ENCODE measurements around the gene CFAP20.

The CFAP20 gene

DNA sequence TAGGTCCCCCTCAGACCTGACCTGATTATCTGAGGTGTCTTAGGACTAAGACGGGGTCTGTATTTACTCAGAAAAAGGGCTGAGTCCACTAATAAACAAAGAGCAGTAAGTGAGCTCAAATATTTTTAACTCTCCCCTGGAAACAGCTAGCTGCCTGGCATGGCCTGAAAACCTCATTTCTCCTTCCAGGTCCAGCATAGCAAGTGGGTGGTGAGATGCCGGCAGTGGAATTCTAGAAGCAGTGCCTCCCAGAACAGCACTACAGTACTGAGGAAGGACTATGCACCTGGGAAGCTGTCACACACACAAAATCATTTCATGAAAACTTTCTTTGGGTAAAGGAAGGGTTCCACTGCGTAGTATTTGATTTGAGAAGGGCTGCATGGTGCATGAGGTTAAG, 29.5 kb upstream of the CFAP20 start:
- CTCF ChIA-PET, result no interaction called here
- no peak for TF ChIP-seq ARNT (IDR thresholded peaks at IDR 0.05)
- POLR2A ChIA-PET, result no interaction called here
- DNase-seq (ENCODE audit: extremely low spot score), result no peak

DNA sequence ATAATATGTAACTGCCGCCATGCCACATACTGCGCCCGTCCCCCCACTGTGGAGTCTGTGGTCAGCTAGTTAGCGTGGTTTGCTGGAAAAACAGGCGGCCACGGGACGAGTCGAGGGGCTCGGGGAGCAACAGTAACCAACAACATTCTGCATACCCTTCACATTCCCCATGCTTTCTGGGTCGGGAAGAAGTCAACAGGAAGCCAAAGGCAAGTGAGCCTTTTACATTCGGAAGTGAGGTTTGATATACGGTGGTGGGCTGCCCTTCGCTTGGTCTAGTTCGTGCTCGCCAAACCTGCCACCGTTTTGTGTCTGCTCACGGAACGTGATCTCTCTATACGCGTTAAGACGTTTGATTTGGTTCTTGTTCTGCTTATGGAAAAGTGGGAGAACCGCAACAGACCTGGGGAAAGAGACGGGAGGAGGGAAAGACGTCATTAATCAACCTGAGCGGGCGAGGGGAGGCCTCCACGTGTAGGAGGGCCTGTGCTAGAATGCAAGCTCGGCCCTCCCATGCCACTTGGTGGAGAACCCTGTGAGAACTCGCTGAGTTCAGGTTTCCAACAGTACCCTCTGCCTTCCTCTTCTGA, 28.9 kb upstream of the CFAP20 start:
- TF ChIP-seq FOXM1 (IDR thresholded peaks at IDR 0.05; ENCODE audit: borderline replicate concordance) (no peak), SUZ12 (IDR thresholded peaks at IDR 0.05) (no peak), BHLHE40 (IDR thresholded peaks at IDR 0.05; ENCODE audit: borderline replicate concordance) (no peak), ARNT (IDR thresholded peaks at IDR 0.05) (no peak), SP1 (IDR thresholded peaks at IDR 0.05) (no peak), CTBP1 (IDR thresholded peaks at IDR 0.05; ENCODE audit: borderline replicate concordance) (no peak), NFRKB (IDR thresholded peaks at IDR 0.05) (no peak)
- ChIA-PET POLR2A (no interaction called here), CTCF (no interaction called here)
- DNase-seq (ENCODE audit: extremely low spot score), result no peak

DNA sequence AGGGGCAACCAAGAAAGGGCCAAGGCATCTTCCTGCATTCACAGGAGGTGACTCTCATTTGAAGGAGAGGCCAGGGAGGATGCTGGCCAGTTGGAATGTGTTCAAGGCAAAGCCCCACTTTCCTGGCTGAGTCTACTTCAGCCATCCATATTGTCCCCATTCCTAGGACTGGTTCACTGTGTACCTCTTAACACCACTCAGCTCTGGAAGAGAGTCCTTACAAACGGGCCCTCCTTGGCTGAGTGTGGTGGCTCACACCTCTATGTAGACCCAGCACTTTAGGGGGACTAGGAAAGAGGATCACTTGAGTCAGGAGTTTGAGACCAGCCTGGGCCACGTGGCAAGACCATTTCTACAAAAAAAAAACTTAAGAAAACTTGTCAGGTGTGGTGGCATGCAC, 28.1 kb upstream of the CFAP20 start:
- ChIA-PET CTCF (no interaction called here), POLR2A (interaction anchor here (1.1 kb wide), 1 partner anchor 13 kb away, joined by 3 read pairs; no protein-coding TSS in a partner anchor)
- no peak for DNase-seq (ENCODE audit: extremely low spot score)
- TF ChIP-seq ELF4 (IDR thresholded peaks at IDR 0.05), result no peak

DNA sequence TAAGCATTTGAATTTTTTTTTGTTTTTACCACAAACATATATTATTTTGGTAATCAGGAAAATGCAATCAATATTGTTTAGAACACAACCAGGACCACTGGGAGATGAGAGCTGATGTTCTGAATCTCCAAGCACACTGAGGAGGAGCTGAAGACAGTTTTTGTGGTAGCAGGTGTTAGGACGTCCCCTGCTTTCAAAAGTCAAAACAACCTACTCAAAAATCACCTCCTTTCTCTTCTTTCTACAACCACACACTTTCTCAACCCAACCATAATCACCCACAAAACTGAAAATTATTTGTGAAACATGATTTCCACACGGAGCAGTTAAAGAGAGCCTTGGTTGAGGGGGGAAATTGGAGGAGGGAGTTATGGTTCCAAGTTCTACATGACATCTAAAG, 26.7 kb upstream of the CFAP20 start:
- ChIA-PET CTCF (no interaction called here), POLR2A (no interaction called here)
- no peak for TF ChIP-seq SUZ12 (IDR thresholded peaks at IDR 0.05)
- TF ChIP-seq LEF1 (IDR thresholded peaks at IDR 0.05; ENCODE audit: borderline replicate concordance), result no peak
- no peak for TF ChIP-seq NFRKB (IDR thresholded peaks at IDR 0.05)
- no peak for TF ChIP-seq TARDBP (IDR thresholded peaks at IDR 0.05)
- no peak for TF ChIP-seq CTBP1 (IDR thresholded peaks at IDR 0.05; ENCODE audit: borderline replicate concordance)
- TF ChIP-seq L3MBTL2 (conservative IDR thresholded peaks at IDR 0.05), result no peak
- TF ChIP-seq ELF4 (IDR thresholded peaks at IDR 0.05), result no peak
- no peak for DNase-seq (ENCODE audit: extremely low spot score)

DNA sequence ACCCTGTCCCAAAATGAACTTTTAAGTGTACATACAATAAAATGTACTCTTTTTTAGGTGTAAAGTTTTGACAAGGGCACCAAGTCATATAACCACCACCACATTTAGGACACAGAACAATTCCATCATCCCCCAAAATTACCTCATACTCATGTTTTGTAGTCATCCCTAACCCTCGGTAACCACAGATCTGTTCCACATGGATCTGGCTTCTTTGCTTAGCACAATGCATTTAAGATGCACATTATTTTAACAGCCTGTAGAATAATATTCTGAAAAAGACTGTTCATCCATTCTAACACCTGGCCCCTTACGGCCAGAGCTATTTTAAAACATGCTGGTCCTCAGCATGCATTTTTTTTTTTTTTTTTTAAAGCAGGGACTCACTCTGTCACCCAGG, 25.2 kb upstream of the CFAP20 start:
- TF ChIP-seq ZNF384 (IDR thresholded peaks at IDR 0.05) (no peak), NFRKB (IDR thresholded peaks at IDR 0.05) (no peak)
- ChIA-PET POLR2A (no interaction called here), CTCF (interaction anchor here (1.1 kb wide), 1 partner anchor 29 kb away, joined by 3 read pairs; no protein-coding TSS in a partner anchor)
- DNase-seq (ENCODE audit: extremely low spot score), result no peak

DNA sequence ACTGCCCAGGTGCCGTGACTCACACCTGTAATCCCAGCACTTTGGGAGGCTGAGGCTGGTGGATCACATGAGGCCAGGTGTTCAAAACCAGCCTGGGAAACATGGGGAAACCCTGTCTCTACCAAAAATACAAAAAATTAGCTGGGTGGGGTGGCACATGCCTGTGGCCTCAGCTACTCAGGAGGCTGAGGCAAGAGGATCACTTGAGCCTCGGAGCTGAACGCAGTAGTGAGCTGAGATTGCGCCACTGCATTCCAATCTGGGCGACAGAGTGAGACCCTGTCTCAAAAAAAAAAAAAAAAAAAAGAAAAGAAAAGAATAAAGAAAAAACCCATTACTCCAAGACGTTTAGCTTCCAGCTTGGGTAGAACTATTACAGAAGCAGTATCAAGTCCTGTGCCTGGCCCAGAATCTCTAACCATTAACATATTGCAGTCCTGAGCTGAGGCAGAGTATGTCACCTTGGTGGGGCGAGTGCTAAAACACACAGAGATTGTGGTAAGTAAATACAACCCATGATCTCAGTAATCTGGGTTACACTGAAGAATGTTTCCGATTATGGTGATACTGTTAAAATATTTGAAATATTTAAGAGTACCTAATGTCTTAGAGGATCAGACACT, 23.2 kb upstream of the CFAP20 start:
- POLR2A ChIA-PET, result no interaction called here
- TF ChIP-seq LEF1 (IDR thresholded peaks at IDR 0.05; ENCODE audit: borderline replicate concordance) (no peak), FOXA1 (IDR thresholded peaks at IDR 0.05) (no peak), BHLHE40 (IDR thresholded peaks at IDR 0.05; ENCODE audit: borderline replicate concordance) (no peak), SUZ12 (IDR thresholded peaks at IDR 0.05) (no peak), ZNF384 (IDR thresholded peaks at IDR 0.05) (no peak), TARDBP (IDR thresholded peaks at IDR 0.05) (no peak), CTBP1 (IDR thresholded peaks at IDR 0.05; ENCODE audit: borderline replicate concordance) (no peak), FOXK2 (IDR thresholded peaks at IDR 0.05) (no peak), FOXM1 (IDR thresholded peaks at IDR 0.05; ENCODE audit: borderline replicate concordance) (no peak), L3MBTL2 (conservative IDR thresholded peaks at IDR 0.05) (no peak), HDGF (IDR thresholded peaks at IDR 0.05; ENCODE audit: borderline replicate concordance) (no peak), ELF4 (IDR thresholded peaks at IDR 0.05) (no peak), ARNT (IDR thresholded peaks at IDR 0.05) (no peak), SP1 (IDR thresholded peaks at IDR 0.05) (no peak), NFRKB (IDR thresholded peaks at IDR 0.05) (no peak)
- TF ChIP-seq, protein P1, sequence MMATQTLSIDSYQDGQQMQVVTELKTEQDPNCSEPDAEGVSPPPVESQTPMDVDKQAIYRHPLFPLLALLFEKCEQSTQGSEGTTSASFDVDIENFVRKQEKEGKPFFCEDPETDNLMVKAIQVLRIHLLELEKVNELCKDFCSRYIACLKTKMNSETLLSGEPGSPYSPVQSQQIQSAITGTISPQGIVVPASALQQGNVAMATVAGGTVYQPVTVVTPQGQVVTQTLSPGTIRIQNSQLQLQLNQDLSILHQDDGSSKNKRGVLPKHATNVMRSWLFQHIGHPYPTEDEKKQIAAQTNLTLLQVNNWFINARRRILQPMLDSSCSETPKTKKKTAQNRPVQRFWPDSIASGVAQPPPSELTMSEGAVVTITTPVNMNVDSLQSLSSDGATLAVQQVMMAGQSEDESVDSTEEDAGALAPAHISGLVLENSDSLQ (IDR thresholded peaks at IDR 0.05), result no peak
- CTCF ChIA-PET, result no interaction called here
- no peak for DNase-seq (ENCODE audit: extremely low spot score)

DNA sequence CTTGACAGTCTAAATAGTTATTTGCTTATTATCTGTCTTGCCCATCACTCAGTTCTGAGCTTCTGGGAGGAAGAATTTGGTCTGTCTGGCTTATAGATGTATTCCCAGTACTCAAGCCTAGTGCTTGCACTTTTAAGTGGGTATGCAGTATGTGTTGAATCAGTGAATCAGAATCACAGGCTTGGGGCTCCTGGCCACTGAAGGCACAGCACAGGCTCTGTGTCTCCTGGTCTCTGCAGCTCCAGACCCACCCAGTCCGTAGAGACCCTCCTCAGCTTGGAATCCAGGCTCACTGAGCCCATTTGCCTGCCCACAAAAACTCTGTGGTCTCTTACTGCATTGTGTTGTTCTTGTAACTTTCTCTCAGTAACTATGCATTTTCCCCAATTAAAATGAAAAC, 19.3 kb upstream of the CFAP20 start:
- CTCF ChIA-PET, result no interaction called here
- DNase-seq (ENCODE audit: extremely low spot score), result no peak
- POLR2A ChIA-PET, result interaction anchor here (0.6 to 6.2 kb wide), 2 partner anchors 17 to 20 kb away, joined by 3 to 24 read pairs; partner anchors contain the start of gene CFAP20
- TF ChIP-seq HDGF (IDR thresholded peaks at IDR 0.05; ENCODE audit: borderline replicate concordance) (no peak), BHLHE40 (IDR thresholded peaks at IDR 0.05; ENCODE audit: borderline replicate concordance) (no peak), FOXM1 (IDR thresholded peaks at IDR 0.05; ENCODE audit: borderline replicate concordance) (no peak), ELF4 (IDR thresholded peaks at IDR 0.05) (no peak), ARNT (IDR thresholded peaks at IDR 0.05) (no peak), CTBP1 (IDR thresholded peaks at IDR 0.05; ENCODE audit: borderline replicate concordance) (no peak), LEF1 (IDR thresholded peaks at IDR 0.05; ENCODE audit: borderline replicate concordance) (no peak), L3MBTL2 (conservative IDR thresholded peaks at IDR 0.05) (no peak), TARDBP (IDR thresholded peaks at IDR 0.05) (no peak), SP1 (IDR thresholded peaks at IDR 0.05) (no peak), FOXK2 (IDR thresholded peaks at IDR 0.05) (no peak), NFRKB (IDR thresholded peaks at IDR 0.05) (no peak), FOXA1 (IDR thresholded peaks at IDR 0.05) (no peak), SUZ12 (IDR thresholded peaks at IDR 0.05) (no peak)
- TF ChIP-seq, protein P1 (IDR thresholded peaks at IDR 0.05), result no peak
